GM19468 (cell line): ENCODE measurements around the gene IFITM2.

Experiments
- ATAC-seq: cut with Tn5 transposase; IDR thresholded peaks from one replicate; pipeline ENCODE4 v1.9.1; 2021; ENCODE audit warnings: mild to moderate bottlenecking, moderate library complexity, moderate number of reproducible peaks; ENCODE audit not compliant: unreplicated experiment; ENCODE audit errors: extremely low read depth

Gene IFITM2

GRCh38 chr11:291281-292210 lies 16.1 kb upstream of the IFITM2 start:
- ATAC-seq = no peak

GRCh38 chr11:292211-293121 lies 15.2 kb upstream of the IFITM2 start:
- no peak for ATAC-seq

GRCh38 chr11:293271-293851 lies 14.3 kb upstream of the IFITM2 start:
- ATAC-seq = no peak

- ATAC-seq = no peak
Observed at GRCh38 chr11:293852-294661, 13.6 kb upstream of the IFITM2 start.

GRCh38 chr11:294780-295179 lies 12.8 kb upstream of the IFITM2 start:
- ATAC-seq = no peak

GRCh38 chr11:295351-296170 lies 12.1 kb upstream of the IFITM2 start:
- ATAC-seq = no peak

- ATAC-seq = no peak
Observed at GRCh38 chr11:296171-297050, 11.2 kb upstream of the IFITM2 start.

- ATAC-seq = no peak
Observed at GRCh38 chr11:297051-297585, 10.5 kb upstream of the IFITM2 start.

GRCh38 chr11:297586-298405 lies 9.8 kb upstream of the IFITM2 start:
- no peak for ATAC-seq

- ATAC-seq = no peak
Observed at GRCh38 chr11:298406-299065, 9.1 kb upstream of the IFITM2 start.

GRCh38 chr11:299081-299891 lies 8.3 kb upstream of the IFITM2 start, which contains the start of gene IFITM5:
IFITM5 (minus strand) TSS chr11:299526; CDS start chr11:299490, 36 bp downstream.
- no peak for ATAC-seq

- no peak for ATAC-seq
Observed at GRCh38 chr11:299951-300735, 7.5 kb upstream of the IFITM2 start.

GRCh38 chr11:303363-303762 lies 4.3 kb upstream of the IFITM2 start:
- no peak for ATAC-seq

GRCh38 chr11:304061-304506 lies 3.5 kb upstream of the IFITM2 start:
- no peak for ATAC-seq
